ENCODE results near the gene PJA1. TPM values are rescaled to one million over a fixed set of nuclear protein-coding genes. Genes with fewer than 3 reads are reported as not detected.

Gene PJA1
- total RNA-seq, 1 donor from 2014 or later: 18.6 TPM

DNA sequence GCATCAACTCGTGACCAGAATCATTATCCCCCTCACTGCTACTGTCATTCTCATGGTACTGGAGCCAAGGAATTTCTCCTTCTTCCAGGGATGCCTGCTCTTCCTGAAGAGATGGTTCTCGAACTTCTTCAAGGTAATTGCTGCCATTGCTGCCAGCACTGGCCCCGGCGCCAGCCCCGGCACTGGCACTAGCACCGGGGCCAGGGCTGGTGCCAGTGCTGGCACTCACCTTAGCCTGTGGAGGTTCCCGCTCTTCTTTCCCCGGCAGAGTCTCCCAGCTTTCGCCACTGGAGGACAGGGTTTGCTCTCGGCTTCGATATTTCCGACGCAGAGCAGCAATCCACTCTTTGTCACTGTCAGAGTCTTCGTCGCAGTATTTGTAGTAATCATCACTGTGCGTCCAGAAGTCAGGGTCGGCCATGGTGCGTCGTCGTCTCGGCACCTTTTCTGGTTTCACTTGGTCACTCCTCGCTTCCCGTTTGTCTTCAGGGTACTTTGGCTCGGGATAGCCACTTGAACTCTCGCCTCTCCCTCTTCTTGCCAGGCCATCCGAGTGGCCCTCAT is 3.4 kb downstream of the PJA1 start:
- no peaks in the 10 kb centered on the region for H3K9me3 Mint-ChIP-seq
- H3K36me3 Mint-ChIP-seq (ENCODE audit: low read depth): peaks cover 33% of the 10 kb centered on the region
- intact Hi-C loops (cut with micrococcal nuclease): loop anchor here (10.0 kb wide), 1 partner anchor 667 kb away; the partner anchor contains the start of gene YIPF6
- no peak for ATAC-seq (ENCODE audit: low read depth)
- ChIA-PET POLR2A (no interaction called here), CTCF (no interaction called here)
- TF ChIP-seq, protein P1, sequence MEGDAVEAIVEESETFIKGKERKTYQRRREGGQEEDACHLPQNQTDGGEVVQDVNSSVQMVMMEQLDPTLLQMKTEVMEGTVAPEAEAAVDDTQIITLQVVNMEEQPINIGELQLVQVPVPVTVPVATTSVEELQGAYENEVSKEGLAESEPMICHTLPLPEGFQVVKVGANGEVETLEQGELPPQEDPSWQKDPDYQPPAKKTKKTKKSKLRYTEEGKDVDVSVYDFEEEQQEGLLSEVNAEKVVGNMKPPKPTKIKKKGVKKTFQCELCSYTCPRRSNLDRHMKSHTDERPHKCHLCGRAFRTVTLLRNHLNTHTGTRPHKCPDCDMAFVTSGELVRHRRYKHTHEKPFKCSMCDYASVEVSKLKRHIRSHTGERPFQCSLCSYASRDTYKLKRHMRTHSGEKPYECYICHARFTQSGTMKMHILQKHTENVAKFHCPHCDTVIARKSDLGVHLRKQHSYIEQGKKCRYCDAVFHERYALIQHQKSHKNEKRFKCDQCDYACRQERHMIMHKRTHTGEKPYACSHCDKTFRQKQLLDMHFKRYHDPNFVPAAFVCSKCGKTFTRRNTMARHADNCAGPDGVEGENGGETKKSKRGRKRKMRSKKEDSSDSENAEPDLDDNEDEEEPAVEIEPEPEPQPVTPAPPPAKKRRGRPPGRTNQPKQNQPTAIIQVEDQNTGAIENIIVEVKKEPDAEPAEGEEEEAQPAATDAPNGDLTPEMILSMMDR (IDR thresholded peaks at IDR 0.05): no peak
- no peak overlapping the region for H3K4me3 Mint-ChIP-seq
- DNase-seq: no peak
- H3K4me1 Mint-ChIP-seq: peaks cover 25% of the 10 kb centered on the region
- H3K27me3 Mint-ChIP-seq: no peaks in the 10 kb centered on the region
- H3K27ac Mint-ChIP-seq: no peak overlapping the region

DNA sequence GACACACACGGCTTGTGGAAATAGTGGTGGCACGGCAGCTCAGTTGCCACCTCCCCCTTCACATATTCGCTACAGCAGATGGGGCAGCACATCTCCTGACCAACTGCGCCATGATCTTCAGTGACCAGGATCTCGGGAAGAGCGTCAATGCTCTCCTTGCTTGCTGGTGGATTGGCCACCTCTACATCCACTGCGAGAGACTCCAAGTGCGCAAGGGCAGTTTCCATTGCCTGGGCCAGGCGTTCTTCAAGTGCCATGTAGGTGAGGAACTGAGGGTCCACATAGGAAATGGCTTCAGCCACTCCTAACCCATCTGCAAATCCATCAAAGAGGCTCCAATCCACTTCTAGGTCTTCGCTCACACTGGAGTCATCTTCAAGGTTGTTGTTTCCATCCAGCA is 3.9 kb downstream of the PJA1 start:
- Mint-ChIP-seq H3K9me3 (no peaks in the 10 kb centered on the region), H3K27me3 (no peaks in the 10 kb centered on the region)

DNA sequence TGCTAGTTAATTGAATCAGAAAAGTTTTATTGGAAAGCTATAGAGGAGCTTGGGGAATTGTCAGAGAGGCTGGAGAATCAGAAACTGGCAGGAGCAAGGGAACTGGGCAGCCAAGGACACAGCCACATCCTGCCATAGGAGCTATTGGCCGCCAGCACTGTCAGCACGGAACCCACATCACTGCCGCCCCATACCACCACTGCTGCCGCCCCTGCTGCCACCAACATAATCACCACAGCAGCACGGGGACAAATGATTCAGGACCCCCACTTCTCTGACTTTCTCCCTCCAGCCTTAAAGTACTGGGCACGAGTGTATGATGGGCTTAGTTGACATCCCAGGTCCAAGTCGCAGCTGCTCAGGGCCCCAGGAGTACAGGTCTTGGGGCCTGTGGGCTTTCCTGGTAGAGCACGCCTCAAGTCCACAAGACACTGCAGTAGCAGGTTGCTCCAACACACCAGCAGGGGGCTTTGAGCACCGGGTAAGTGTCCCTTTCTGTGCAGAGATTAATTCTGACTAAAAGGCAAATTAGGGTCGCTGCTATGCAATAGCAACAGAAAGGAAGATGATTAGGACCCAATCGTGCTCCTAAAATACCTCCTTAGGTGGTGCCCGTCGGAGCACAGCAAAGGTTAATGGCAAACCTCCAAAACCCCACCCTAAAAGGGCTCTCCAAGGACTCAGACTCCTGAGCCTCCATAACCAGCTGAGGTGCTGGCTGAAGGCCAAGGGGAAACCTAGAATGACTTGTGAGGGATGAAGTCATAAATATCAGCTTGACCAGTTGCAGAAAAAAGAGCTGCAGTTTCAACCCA is 6.9 kb downstream of the PJA1 start:
- POLR2A ChIA-PET: no interaction called here
- H3K4me3 Mint-ChIP-seq: no peak overlapping the region
- CTCF ChIA-PET: interaction anchor here (2.9 kb wide), 1 partner anchor 330 kb away, joined by 10 read pairs; the partner anchor contains the start of gene EFNB1

More for the DNA sequence above, 3.9 kb downstream of the PJA1 start:
- POLR2A ChIA-PET: no interaction called here
- CTCF ChIA-PET: no interaction called here
- intact Hi-C loops (cut with micrococcal nuclease): loop anchor here (10.0 kb wide), 1 partner anchor 667 kb away; the partner anchor contains the start of gene YIPF6
- ATAC-seq (ENCODE audit: low read depth) (no peak), DNase-seq (no peak)
- H3K27ac Mint-ChIP-seq: no peak overlapping the region
- no peak overlapping the region for H3K4me3 Mint-ChIP-seq
- H3K36me3 Mint-ChIP-seq (ENCODE audit: low read depth): peaks cover 33% of the 10 kb centered on the region
- TF ChIP-seq, protein P1 (IDR thresholded peaks at IDR 0.05): no peak
- H3K4me1 Mint-ChIP-seq: peaks cover 25% of the 10 kb centered on the region

DNA sequence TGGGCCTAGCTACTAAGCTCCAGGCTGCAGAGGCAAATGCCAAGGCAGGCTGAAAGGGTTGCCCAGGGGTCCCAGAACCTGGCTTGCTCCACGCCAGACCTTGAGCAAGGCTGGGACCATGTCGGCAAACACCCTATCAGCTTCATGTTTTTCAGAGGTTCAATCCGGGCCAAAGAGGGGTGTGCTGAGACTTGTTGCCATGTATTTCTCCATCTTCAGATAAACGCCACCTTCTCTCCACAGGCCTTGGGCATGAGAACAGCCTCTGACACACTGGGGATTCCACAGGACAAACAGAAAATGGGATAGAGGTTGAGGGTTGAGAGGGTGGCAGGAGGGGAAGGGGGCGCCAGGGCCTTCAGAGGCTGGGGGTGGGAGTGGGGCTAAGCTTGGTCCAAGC is 8.6 kb downstream of the PJA1 start:
- TF ChIP-seq, protein P1 (IDR thresholded peaks at IDR 0.05): no peak
- intact Hi-C loops (cut with micrococcal nuclease): no loop called here
- H3K27me3 Mint-ChIP-seq: no peaks in the 10 kb centered on the region
- peaks cover 4% of the 10 kb centered on the region for H3K4me1 Mint-ChIP-seq
- no peak for ATAC-seq (ENCODE audit: low read depth)
- H3K36me3 Mint-ChIP-seq (ENCODE audit: low read depth): peaks cover 12% of the 10 kb centered on the region
- CTCF ChIA-PET: no interaction called here
- H3K4me3 Mint-ChIP-seq: no peak overlapping the region
- DNase-seq: no peak
- POLR2A ChIA-PET: interaction anchor here (0.6 kb wide), 1 partner anchor 10 kb away, joined by 4 read pairs; no protein-coding TSS in a partner anchor
- no peak overlapping the region for H3K27ac Mint-ChIP-seq
- H3K9me3 Mint-ChIP-seq: no peaks in the 10 kb centered on the region

More for the DNA sequence above, 6.9 kb downstream of the PJA1 start:
- DNase-seq: no peak
- H3K27ac Mint-ChIP-seq: no peak overlapping the region
- peak; percentile 73 for ATAC-seq (ENCODE audit: low read depth)
- peaks cover 10% of the 10 kb centered on the region for H3K4me1 Mint-ChIP-seq
- no peaks in the 10 kb centered on the region for H3K9me3 Mint-ChIP-seq
- TF ChIP-seq, protein P1 (IDR thresholded peaks at IDR 0.05): no peak
- H3K27me3 Mint-ChIP-seq: no peaks in the 10 kb centered on the region
- H3K36me3 Mint-ChIP-seq (ENCODE audit: low read depth): peaks cover 28% of the 10 kb centered on the region
- intact Hi-C loops (cut with micrococcal nuclease): loop anchor here (1.0 kb wide), 2 partner anchors 64 to 128 kb away; no protein-coding TSS in a partner anchor

DNA sequence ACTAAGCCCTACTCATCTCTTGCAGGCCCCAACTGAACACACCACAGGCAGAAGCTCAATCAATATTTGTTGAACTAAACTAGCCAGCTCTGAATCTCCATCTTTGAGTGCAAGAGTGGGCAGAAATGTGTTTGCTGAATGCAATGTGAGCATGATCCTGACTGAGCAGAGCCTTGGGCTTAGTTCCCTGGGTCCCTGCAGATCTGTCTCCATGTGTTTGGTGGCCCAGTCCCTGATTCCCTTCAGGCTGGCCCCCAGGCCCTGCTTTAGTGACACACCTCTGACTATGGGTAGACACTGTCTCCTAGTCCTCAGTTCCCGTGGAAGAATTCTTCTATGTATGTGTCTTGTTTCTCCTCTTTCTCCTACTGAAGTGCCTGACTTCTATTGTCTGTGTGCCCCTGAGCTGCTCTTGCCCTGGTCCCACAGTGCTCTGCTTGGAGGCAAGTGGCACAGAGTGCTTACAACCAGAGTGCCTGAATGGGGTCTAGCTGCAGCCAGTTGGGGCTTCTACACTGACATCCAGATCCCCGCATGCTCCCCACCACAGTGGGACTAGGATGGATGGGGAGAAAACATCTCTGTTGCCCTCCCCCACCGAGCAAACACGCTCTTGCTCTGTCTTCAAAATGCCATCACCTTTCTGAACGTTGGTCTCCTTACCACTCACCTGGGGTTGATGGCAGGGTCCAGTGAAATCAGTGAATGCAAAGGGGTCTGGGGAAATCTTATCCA is 9.3 kb downstream of the PJA1 start:
- H3K9me3 Mint-ChIP-seq: no peaks in the 10 kb centered on the region
- ATAC-seq (ENCODE audit: low read depth) (no peak), DNase-seq (no peak)
- intact Hi-C loops (cut with micrococcal nuclease): no loop called here
- no peaks in the 10 kb centered on the region for H3K27me3 Mint-ChIP-seq
- peaks cover 4% of the 10 kb centered on the region for H3K4me1 Mint-ChIP-seq
- H3K27ac Mint-ChIP-seq: no peak overlapping the region
- no peak overlapping the region for H3K4me3 Mint-ChIP-seq
- POLR2A ChIA-PET: no interaction called here
- TF ChIP-seq, protein P1 (IDR thresholded peaks at IDR 0.05): no peak
- peaks cover 7% of the 10 kb centered on the region for H3K36me3 Mint-ChIP-seq (ENCODE audit: low read depth)
- CTCF ChIA-PET: no interaction called here

All from activated B cell treated with CpG ODN at 0.5 μM for 24 hours (primary cell).